Liver (tissue), 9 donors: ENCODE data around the gene HPS5. TPM values are rescaled to one million over a fixed set of nuclear protein-coding genes. Genes with fewer than 3 reads are reported as not detected.

Source experiments
- DNase-seq: peaks from one replicate; pipeline ENCODE4 v3.0.0-alpha.2; 2017; ENCODE audit warnings: low spot score
- H3K27ac ChIP-seq, 2 donors: one replicate each; pipeline ENCODE4 v1.7.0; 2013; ENCODE audit warnings: inconsistent platforms in 2 of 2, low read length in 2 of 2, control low read depth in 1 of 2, low read depth in 1 of 2, mild to moderate bottlenecking in 1 of 2
- H3K27me3 ChIP-seq, 4 donors: one replicate each; pipeline versions ENCODE4 v1.6.1 to v1.7.0; 2013; ENCODE audit warnings: low read length in 3 of 4, inconsistent platforms in 1 of 4, mild to moderate bottlenecking in 1 of 4, moderate library complexity in 1 of 4; ENCODE audit not compliant: control insufficient read depth in 4 of 4, insufficient read depth in 4 of 4
- H3K36me3 ChIP-seq, 4 donors: one replicate each; pipeline versions ENCODE4 v1.6.1 to v1.7.0; 2013; ENCODE audit warnings: low read length in 3 of 4, mild to moderate bottlenecking in 3 of 4, low read depth in 1 of 4, moderate library complexity in 1 of 4; ENCODE audit not compliant: control insufficient read depth in 4 of 4, insufficient read depth in 3 of 4
- H3K4me1 ChIP-seq, 4 donors: one replicate each; pipeline versions ENCODE4 v1.6.1 to v1.7.0; 2013; ENCODE audit warnings: low read length in 3 of 4, mild to moderate bottlenecking in 3 of 4, moderate library complexity in 1 of 4; ENCODE audit not compliant: control insufficient read depth in 4 of 4, insufficient read depth in 4 of 4
- H3K4me3 ChIP-seq, 3 donors: one replicate each; pipeline versions ENCODE4 v1.6.1 to v1.7.0; 2013; ENCODE audit warnings: low read length in 3 of 3, control low read depth in 1 of 3, low read depth in 1 of 3, mild to moderate bottlenecking in 1 of 3
- H3K9ac ChIP-seq, 2 donors: one replicate each; pipeline ENCODE4 v1.7.0; 2013; ENCODE audit warnings: low read length in 2 of 2, mild to moderate bottlenecking in 2 of 2, moderate library complexity in 2 of 2, control low read depth in 1 of 2, low read depth in 1 of 2
- H3K9me3 ChIP-seq, 4 donors: one replicate each; pipeline versions ENCODE4 v1.6.1 to v1.7.0; 2013; ENCODE audit warnings: low read length in 3 of 4; ENCODE audit not compliant: control insufficient read depth in 4 of 4
- EGR1 ChIP-seq, 2 donors: IDR thresholded peaks; 2 replicates each; pipeline ENCODE4 v1.6.1; 2016 to 2018; ENCODE audit warnings: antibody characterized with exemption in 2 of 2, low read depth in 2 of 2
- FOXA1 ChIP-seq: IDR thresholded peaks from 2 replicates; pipeline ENCODE4 v1.6.1; 2016; ENCODE audit warnings: antibody characterized with exemption
- FOXA2 ChIP-seq: IDR thresholded peaks from 2 replicates; pipeline ENCODE4 v1.6.1; 2016; ENCODE audit warnings: antibody characterized with exemption
- GABPA ChIP-seq, 2 donors: IDR thresholded peaks in 1 of 2; conservative IDR thresholded peaks in 1 of 2; 2 replicates each; pipeline ENCODE4 v1.6.1; 2016; ENCODE audit warnings: antibody characterized with exemption in 2 of 2, mild to moderate bottlenecking in 1 of 2, moderate library complexity in 1 of 2
- HNF4A ChIP-seq, 2 donors: conservative IDR thresholded peaks; 2 replicates each; pipeline ENCODE4 v1.6.1; 2016; ENCODE audit warnings: antibody characterized with exemption in 2 of 2, mild to moderate bottlenecking in 2 of 2
- HNF4G ChIP-seq: IDR thresholded peaks from 2 replicates; pipeline ENCODE4 v1.6.1; 2016; ENCODE audit warnings: antibody characterized with exemption
- JUND ChIP-seq, 2 donors: IDR thresholded peaks; 2 replicates each; pipeline ENCODE4 v1.6.1; 2016; ENCODE audit warnings: antibody characterized with exemption in 2 of 2
- NR2F2 ChIP-seq: IDR thresholded peaks from 2 replicates; pipeline ENCODE4 v1.6.1; 2016; ENCODE audit warnings: antibody characterized with exemption
- RAD21 ChIP-seq, 2 donors: IDR thresholded peaks; 2 replicates each; pipeline ENCODE4 v1.6.1; 2016; ENCODE audit warnings: antibody characterized with exemption in 2 of 2, mild to moderate bottlenecking in 2 of 2
- SP1 ChIP-seq: IDR thresholded peaks from 2 replicates; pipeline ENCODE4 v1.6.1; 2018; ENCODE audit warnings: antibody characterized with exemption, mild to moderate bottlenecking
- TAF1 ChIP-seq: conservative IDR thresholded peaks from 2 replicates; pipeline ENCODE4 v1.6.1; 2016; ENCODE audit warnings: antibody characterized with exemption, mild to moderate bottlenecking
- YY1 ChIP-seq: IDR thresholded peaks from 2 replicates; pipeline ENCODE4 v1.6.1; 2016; ENCODE audit warnings: antibody characterized with exemption, mild to moderate bottlenecking
- WGBS: extraction: QIAGEN DNeasy Blood & Tissue Kit; methylation state at CpG from one replicate; pipeline ENCODE4 v1.1.7; 2013; 5-methylcytosine and 5-hydroxymethylcytosine counted together
- polyA plus RNA-seq, 2 donors: library from polyadenylated mRNA; stranded (reverse) in 1 of 2; unstranded in 1 of 2; fragments of 200-250 nt in 1 of 2; fragments of >200 nt in 1 of 2; fragmentation: Nextera tagmentation in 1 of 2; extraction: Ambion mirVana in 1 of 2; gene quantifications; one replicate each; pipeline versions ENCODE4 v1.2.1 to v1.2.3, GENCODE V29; 2013 to 2015
- total RNA-seq, 2 donors: library from RNA; depleted of rRNA; stranded (reverse); fragments of >200 nt; gene quantifications; one replicate each; pipeline ENCODE4 v1.2.3, GENCODE V29; 2014
- TF ChIP-seq, protein P1 (sequence below): IDR thresholded peaks from 2 replicates; pipeline ENCODE4 v1.6.1; 2016; ENCODE audit warnings: antibody characterized with exemption
- TF ChIP-seq, protein P2 (sequence below): IDR thresholded peaks from 2 replicates; pipeline ENCODE4 v1.6.1; 2016; ENCODE audit warnings: antibody characterized with exemption
- TF ChIP-seq, protein P3 (sequence below): IDR thresholded peaks from 2 replicates; pipeline ENCODE4 v1.6.1; 2016; ENCODE audit warnings: antibody characterized with exemption
- TF ChIP-seq, protein P4 (sequence below): IDR thresholded peaks from 2 replicates; pipeline ENCODE4 v1.6.1; 2016; ENCODE audit warnings: antibody characterized with exemption, mild to moderate bottlenecking
- donor health status: healthy.
- donor health status: healthy.
- donor health status: healthy.
- donor health status: healthy.
- donor health status: healthy.

Gene HPS5
- total and polyA plus RNA-seq, 4 donors = 15.7 to 134 (median 24.2) TPM

DNA sequence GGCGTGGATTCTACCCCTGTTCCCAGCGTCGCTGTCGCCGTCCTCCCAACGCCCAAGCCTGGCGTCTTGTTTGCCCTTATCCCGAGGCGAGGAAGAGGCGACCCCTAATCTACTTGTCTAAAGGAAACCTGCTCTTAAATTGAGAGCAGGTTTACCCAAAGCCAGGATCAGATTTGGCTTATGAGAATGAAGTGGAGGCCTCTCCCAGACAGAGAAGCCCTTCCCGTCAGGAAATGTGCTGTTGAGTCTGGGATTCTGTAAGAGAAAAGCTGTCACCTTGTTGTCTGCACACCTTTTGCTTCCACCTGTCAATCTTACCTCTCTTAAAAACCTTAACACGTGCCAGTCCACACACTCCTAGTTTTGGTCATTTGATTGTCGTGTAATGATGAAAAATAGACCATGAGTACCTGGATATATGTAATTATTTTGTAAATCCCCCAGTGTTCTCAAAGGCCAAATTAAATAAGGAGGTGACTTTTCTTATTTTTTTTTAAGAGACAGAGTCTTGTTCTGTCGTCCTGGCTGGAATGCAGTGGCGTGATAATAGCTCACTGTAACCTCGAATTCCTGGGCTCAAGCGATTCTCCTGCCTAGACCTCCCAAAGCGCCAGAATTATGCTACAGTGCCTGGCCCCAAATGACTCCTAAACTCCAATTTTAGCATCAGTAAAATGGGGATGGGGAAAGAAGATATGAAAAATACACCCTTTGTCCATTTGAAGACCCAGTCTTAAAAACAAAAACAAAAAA is 1.1 kb upstream of the HPS5 start (continued):
- TF ChIP-seq, protein P1, sequence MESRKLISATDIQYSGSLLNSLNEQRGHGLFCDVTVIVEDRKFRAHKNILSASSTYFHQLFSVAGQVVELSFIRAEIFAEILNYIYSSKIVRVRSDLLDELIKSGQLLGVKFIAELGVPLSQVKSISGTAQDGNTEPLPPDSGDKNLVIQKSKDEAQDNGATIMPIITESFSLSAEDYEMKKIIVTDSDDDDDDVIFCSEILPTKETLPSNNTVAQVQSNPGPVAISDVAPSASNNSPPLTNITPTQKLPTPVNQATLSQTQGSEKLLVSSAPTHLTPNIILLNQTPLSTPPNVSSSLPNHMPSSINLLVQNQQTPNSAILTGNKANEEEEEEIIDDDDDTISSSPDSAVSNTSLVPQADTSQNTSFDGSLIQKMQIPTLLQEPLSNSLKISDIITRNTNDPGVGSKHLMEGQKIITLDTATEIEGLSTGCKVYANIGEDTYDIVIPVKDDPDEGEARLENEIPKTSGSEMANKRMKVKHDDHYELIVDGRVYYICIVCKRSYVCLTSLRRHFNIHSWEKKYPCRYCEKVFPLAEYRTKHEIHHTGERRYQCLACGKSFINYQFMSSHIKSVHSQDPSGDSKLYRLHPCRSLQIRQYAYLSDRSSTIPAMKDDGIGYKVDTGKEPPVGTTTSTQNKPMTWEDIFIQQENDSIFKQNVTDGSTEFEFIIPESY = no peak

DNA sequence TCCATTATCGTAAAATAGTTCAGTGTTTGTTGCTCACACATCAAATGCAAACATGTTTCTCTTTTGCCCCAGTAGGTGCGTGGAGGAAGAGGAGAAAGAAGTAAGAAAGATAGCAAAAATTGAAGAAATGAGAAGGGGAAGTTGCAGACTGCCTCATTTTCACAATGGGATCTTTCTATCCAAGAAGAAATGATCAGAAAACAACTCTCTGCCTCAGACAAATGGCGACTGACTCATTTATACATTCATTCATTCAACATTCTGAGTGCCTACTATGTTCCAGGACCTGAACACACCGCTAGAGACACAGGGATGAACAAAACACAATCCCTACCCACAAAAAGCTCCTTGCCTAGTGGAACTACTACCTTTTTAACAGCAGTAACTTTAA is 367 bp downstream of the HPS5 start:
- TF ChIP-seq SP1 (no peak), HNF4G (no peak), TAF1 (no peak), EGR1 (IDR thresholded peaks at IDR 0.05; ENCODE audit: low read depth in 2 of 2) (no peak), FOXA2 (no peak), JUND (IDR thresholded peaks at IDR 0.05) (no peak)
- DNase-seq = no peak
- Histone ChIP-seq H3K27me3 (no peaks in the 10 kb centered on the region), H3K4me1 (peaks cover 9 to 43% (median 31%) of the 10 kb centered on the region in 4 donors), H3K4me3 (peak overlapping the region; percentile 73 to 99 (median 94)), H3K36me3 (peaks cover 0 to 9% (median 3%) of the 10 kb centered on the region in 4 donors), H3K9me3 (no peaks in the 10 kb centered on the region), H3K27ac (peak overlapping the region; percentile 97 to 100), H3K9ac (peak overlapping the region; percentile 82 to 96)
- 2% methylated on average over 4 of the region's 4 CpGs for whole genome bisulfite sequencing

DNA sequence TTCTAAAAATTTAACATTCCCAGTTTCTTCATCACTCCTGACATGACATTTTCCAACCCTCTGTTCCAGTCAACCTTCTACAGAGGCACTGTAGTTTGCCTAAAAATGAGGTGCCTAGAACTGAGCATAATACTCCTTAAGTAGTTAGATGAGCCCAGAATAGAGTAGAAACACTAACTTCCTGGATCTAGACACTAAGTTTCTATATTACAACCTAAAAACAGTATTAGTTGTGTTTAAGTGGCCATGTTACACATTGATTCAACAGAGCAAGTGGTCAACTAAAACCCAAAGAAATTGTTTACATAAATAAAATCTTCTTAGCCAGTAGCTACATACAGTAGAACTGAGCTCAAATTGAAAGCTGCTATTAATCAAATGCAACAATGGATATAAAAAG is 1.3 kb downstream of the HPS5 start:
- Histone ChIP-seq H3K4me1 (peaks cover 9 to 43% (median 31%) of the 10 kb centered on the region in 4 donors), H3K9ac (peak overlapping the region in 1 of 2 donors; percentile 15), H3K27ac (peak overlapping the region in 1 of 2 donors; percentile 1), H3K4me3 (peak overlapping the region in 2 of 3 donors; percentile 73 to 94), H3K9me3 (no peaks in the 10 kb centered on the region), H3K27me3 (no peaks in the 10 kb centered on the region), H3K36me3 (peaks cover 0 to 6% (median 2%) of the 10 kb centered on the region in 4 donors)
- DNase-seq = no peak
- TF ChIP-seq JUND (IDR thresholded peaks at IDR 0.05) (no peak), YY1 (no peak), GABPA (IDR thresholded peaks at IDR 0.05 in 1 of 2, conservative IDR thresholded peaks at IDR 0.05 in 1 of 2) (no peak), RAD21 (IDR thresholded peaks at IDR 0.05) (no peak), NR2F2 (no peak), SP1 (no peak), FOXA1 (no peak), TAF1 (no peak), HNF4A (conservative IDR thresholded peaks at IDR 0.05) (no peak), FOXA2 (no peak)
- TF ChIP-seq, protein P2, sequence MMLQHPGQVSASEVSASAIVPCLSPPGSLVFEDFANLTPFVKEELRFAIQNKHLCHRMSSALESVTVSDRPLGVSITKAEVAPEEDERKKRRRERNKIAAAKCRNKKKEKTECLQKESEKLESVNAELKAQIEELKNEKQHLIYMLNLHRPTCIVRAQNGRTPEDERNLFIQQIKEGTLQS = no peak
- TF ChIP-seq, protein P3, sequence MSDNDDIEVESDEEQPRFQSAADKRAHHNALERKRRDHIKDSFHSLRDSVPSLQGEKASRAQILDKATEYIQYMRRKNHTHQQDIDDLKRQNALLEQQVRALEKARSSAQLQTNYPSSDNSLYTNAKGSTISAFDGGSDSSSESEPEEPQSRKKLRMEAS = no peak
- TF ChIP-seq, protein P4, sequence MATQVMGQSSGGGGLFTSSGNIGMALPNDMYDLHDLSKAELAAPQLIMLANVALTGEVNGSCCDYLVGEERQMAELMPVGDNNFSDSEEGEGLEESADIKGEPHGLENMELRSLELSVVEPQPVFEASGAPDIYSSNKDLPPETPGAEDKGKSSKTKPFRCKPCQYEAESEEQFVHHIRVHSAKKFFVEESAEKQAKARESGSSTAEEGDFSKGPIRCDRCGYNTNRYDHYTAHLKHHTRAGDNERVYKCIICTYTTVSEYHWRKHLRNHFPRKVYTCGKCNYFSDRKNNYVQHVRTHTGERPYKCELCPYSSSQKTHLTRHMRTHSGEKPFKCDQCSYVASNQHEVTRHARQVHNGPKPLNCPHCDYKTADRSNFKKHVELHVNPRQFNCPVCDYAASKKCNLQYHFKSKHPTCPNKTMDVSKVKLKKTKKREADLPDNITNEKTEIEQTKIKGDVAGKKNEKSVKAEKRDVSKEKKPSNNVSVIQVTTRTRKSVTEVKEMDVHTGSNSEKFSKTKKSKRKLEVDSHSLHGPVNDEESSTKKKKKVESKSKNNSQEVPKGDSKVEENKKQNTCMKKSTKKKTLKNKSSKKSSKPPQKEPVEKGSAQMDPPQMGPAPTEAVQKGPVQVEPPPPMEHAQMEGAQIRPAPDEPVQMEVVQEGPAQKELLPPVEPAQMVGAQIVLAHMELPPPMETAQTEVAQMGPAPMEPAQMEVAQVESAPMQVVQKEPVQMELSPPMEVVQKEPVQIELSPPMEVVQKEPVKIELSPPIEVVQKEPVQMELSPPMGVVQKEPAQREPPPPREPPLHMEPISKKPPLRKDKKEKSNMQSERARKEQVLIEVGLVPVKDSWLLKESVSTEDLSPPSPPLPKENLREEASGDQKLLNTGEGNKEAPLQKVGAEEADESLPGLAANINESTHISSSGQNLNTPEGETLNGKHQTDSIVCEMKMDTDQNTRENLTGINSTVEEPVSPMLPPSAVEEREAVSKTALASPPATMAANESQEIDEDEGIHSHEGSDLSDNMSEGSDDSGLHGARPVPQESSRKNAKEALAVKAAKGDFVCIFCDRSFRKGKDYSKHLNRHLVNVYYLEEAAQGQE = no peak
- TF ChIP-seq, protein P1 = no peak
